ENCODE measurements around the gene DCAF8L1. TPM values are rescaled to one million over a fixed set of nuclear protein-coding genes. Genes with fewer than 3 reads are reported as not detected.
"Not testable (repeated sequence)": the region's sequence is repeated elsewhere in the genome, so short reads cannot be mapped to it uniquely, and the experiment has no call there.

DCAF8L1 gene
- total RNA-seq, 4 donors from 2014 or later: 0.08 TPM; not detected in 3

DNA sequence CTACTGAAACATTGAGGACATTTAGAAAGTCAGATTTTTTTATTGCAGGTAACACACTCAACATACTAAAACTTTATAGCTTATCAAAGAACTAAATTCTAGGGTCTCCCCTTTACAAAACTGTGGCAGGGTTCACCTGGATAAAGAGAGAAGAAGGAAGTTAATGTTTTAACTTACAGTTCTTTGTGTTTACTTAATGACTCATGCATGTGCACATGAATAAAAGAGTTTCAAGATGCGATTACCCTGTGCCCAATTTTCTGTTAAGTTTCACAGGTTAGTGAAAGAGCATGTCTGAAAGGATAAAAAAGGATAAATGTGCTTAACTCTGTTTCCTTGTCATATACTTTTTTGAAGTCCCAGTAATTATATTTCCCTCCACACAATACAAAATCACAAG lies 16.8 kb downstream of the DCAF8L1 start:
- H3K27ac ChIP-seq: no peak overlapping the region
- no peaks in the 10 kb centered on the region for H3K9me3 ChIP-seq
- ATAC-seq: no peak
- H3K36me3 ChIP-seq: no peaks in the 10 kb centered on the region
- no peak for TF ChIP-seq POLR2A (IDR thresholded peaks at IDR 0.05)
- no peak for TF ChIP-seq POLR2AphosphoS5 (IDR thresholded peaks at IDR 0.05)
- TF ChIP-seq, protein P1, sequence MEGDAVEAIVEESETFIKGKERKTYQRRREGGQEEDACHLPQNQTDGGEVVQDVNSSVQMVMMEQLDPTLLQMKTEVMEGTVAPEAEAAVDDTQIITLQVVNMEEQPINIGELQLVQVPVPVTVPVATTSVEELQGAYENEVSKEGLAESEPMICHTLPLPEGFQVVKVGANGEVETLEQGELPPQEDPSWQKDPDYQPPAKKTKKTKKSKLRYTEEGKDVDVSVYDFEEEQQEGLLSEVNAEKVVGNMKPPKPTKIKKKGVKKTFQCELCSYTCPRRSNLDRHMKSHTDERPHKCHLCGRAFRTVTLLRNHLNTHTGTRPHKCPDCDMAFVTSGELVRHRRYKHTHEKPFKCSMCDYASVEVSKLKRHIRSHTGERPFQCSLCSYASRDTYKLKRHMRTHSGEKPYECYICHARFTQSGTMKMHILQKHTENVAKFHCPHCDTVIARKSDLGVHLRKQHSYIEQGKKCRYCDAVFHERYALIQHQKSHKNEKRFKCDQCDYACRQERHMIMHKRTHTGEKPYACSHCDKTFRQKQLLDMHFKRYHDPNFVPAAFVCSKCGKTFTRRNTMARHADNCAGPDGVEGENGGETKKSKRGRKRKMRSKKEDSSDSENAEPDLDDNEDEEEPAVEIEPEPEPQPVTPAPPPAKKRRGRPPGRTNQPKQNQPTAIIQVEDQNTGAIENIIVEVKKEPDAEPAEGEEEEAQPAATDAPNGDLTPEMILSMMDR (IDR thresholded peaks at IDR 0.05): no peak
- no peak for TF ChIP-seq EP300 (IDR thresholded peaks at IDR 0.05)
- no peaks in the 10 kb centered on the region for H3K4me1 ChIP-seq
- WGBS, 2 donors (ENCODE audit: low coverage in 1 of 2): 57 to 59% methylated on average over 1 of the region's 1 CpG
- no peak overlapping the region for H3K4me3 ChIP-seq
- H3K27me3 ChIP-seq: no peaks in the 10 kb centered on the region

DNA sequence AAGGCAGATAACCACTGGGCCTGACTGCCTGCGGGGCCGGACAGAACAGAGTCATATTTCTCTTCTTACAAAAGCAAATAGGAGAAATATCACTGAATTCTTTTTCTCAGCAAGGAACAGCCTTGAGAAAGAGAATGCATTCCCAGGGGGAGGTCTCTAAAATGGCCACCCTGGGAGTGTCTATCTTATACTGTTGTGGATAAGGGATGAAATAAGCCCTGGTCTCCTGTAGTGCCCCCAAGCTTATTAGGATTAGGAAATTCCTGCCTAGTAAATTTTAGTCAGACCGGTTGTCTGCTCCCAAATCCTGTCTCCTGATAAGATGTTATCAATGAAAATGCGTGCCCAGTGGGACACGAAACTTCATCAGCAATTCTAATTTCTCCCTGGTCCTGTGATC lies 20.8 kb downstream of the DCAF8L1 start:
- whole genome bisulfite sequencing, 2 donors (ENCODE audit: low coverage in 1 of 2): 80 to 90% methylated on average over 1 to 3 of the region's 5 CpGs
- H3K9me3 ChIP-seq, H3K27me3 ChIP-seq, H3K4me1 ChIP-seq, H3K4me3 ChIP-seq, ATAC-seq, H3K27ac ChIP-seq, H3K36me3 ChIP-seq: not testable (repeated sequence)

DNA sequence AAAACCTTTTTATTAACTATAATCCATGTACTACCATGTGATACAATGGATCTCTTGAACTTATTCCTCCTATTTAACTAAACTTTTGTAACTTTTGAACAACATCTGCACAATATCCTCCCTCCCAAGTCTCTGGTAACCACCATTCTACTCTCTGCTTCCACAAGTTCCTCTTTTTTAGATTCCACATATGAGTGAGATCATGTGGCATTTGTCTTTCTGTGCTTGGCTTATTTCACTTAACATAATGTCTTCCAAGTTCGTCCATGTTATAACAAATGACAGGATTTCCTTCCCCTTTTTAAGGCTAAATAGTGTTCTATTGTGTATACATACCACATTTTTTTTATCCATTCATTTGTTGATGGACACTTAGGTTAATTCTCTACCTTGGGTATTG lies 28.1 kb downstream of the DCAF8L1 start:
- no peak for ATAC-seq
- H3K36me3 ChIP-seq: no peaks in the 10 kb centered on the region
- no peak overlapping the region for H3K27ac ChIP-seq
- H3K4me3 ChIP-seq: no peak overlapping the region
- H3K9me3 ChIP-seq: no peaks in the 10 kb centered on the region
- no peaks in the 10 kb centered on the region for H3K4me1 ChIP-seq
- 25% methylated on average over 1 of the region's 1 CpG for WGBS, 2 donors (ENCODE audit: low coverage in 1 of 2)
- TF ChIP-seq POLR2AphosphoS5 (IDR thresholded peaks at IDR 0.05) (no peak), POLR2A (IDR thresholded peaks at IDR 0.05) (no peak), EP300 (IDR thresholded peaks at IDR 0.05) (no peak)
- TF ChIP-seq, protein P1 (IDR thresholded peaks at IDR 0.05): no peak
- no peaks in the 10 kb centered on the region for H3K27me3 ChIP-seq

DNA sequence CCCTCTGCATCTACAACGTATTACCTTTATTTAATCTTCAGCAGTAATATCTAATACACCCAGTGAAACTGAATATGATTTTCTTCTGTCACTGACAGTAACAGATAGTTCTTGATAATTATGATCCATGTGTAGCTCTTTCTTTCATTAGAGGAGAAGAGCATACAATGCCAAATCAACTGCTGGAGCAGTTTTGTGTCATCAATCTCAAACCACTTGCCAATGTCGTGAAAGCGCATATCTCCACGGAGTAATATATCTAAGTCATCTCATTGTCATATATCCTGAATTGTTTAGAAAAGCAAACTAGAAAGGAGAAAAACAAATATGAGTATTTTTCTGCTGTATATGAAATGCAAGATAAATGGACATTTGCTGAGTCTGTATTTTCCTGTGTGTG lies 47.9 kb downstream of the DCAF8L1 start:
- no peak overlapping the region for H3K27ac ChIP-seq
- TF ChIP-seq, protein P1 (IDR thresholded peaks at IDR 0.05): no peak
- no peak for TF ChIP-seq EP300 (IDR thresholded peaks at IDR 0.05)
- no peak for TF ChIP-seq POLR2A (IDR thresholded peaks at IDR 0.05)
- no peak for TF ChIP-seq POLR2AphosphoS5 (IDR thresholded peaks at IDR 0.05)
- no peaks in the 10 kb centered on the region for H3K9me3 ChIP-seq

More for the DNA sequence above, 47.9 kb downstream of the DCAF8L1 start:
- Histone ChIP-seq H3K36me3 (no peaks in the 10 kb centered on the region), H3K4me1 (no peaks in the 10 kb centered on the region), H3K4me3 (no peak overlapping the region), H3K27me3 (no peaks in the 10 kb centered on the region)
- WGBS, 2 donors (ENCODE audit: low coverage in 1 of 2): 28 to 61% methylated on average over 4 of the region's 4 CpGs
- ATAC-seq: no peak

Other genes starting within 250 kb of the DCAF8L1 start
- not detected for gene MAGEB10, start 173.5 kb downstream of the DCAF8L1 start, total RNA-seq

Measured in gastroesophageal sphincter (tissue), 4 donors.